GM18870 (cell line): ENCODE data around the gene ZYX.
"Not testable (repeated sequence)": the region's sequence is repeated elsewhere in the genome, so short reads cannot be mapped to it uniquely, and the experiment has no call there.

ENCODE experiments used
- ATAC-seq: cut with Tn5 transposase; IDR thresholded peaks from one replicate; pipeline ENCODE4 v1.9.1; 2021; ENCODE audit warnings: moderate library complexity; ENCODE audit not compliant: unreplicated experiment

The ZYX gene

DNA sequence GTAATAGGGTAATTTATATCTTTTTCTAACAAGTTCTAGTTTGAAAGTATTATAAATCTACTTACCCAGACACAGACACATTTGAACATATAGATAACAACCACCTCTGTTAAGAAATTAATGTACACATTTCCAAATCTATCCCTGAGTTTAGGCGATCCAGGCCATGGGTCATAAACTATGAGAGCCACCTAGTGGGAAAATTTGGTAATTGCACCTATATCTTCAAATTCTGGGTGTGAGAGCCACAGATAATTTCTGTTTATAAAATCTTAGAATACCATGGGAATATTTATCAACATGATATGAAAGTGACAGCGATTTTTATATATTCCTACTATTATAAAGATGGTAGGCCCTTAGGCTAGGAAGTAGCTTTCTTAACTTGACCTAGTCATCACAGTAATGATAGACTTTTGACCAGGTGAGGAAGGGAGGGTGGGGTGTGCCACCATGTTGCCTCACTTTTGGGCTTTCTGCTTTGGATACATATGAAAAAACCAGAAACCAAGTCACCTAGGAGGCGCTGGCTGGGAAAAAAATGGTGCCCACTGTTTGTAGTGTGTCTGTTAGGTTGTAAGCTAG lies 35.5 kb downstream of the ZYX start:
- no peak for ATAC-seq

DNA sequence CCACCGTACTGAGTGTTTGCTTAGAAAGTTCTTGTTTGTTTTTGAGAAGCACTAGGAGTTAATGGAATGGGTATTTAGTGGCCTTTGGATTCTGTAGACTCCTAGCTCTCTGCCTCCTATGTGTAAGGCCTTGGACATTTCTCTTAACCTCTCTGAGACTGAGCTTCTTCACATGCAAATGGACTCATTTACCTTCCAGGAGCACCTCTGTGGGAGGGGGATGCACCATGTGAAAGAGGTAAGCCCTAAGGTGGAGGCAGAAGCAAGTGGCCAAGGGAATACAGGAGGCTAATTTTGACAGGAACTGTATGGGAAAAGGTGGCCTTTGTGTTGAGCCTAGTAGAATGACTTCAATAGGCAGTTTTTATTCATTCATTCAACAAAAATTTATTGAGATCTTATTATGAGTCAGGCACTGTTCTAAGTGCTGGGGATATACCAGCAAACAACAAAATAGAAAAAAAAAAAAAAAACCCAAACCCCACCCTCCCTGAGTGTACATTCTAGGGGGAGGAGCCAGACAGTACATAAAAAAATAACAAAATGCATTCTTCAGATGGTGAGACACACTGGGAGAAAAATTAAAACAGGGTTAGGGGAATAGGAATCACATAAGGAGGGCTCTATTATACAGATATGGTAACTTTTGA lies 36.7 kb downstream of the ZYX start:
- ATAC-seq: no peak

GRCh38 chr7:143418681-143419458 lies 37.7 kb downstream of the ZYX start:
- no peak for ATAC-seq

DNA sequence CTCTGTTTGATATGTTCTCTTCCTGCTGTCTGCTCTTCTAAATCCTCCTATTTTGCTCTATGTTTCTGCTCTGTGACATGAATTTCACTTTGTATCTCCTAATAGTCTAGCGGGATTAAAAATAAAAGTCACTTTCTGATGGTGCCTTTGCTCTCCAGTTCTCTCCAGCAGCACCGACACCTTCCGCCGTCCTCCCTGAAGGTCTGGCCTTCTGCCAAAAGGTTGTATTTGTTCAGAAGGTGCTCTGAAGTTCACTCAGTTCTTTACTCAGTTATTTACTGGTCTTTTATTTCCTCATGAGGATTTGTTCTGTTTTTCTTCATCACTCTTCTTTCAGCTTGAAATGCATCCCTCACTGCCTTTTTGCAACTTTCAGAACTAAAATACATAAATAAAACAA lies 38.7 kb downstream of the ZYX start:
- ATAC-seq: no peak

DNA sequence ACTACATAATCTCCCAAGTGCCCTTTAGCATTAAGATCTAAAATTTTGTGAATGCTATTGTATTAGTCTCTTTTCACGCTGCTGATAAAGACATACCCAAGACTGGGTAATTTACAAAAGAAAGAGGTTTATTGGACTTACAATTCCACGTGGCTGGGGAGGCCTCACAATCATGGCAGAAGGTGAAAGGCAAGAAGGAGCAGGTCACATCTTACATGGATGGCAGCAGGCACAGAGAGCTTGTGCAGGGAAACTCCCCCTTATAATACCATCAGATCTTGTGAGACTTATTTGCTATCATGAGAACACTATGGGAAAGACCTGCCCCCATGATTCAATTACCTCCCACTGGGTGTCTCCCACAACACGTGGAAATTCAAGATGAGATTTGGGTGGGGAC lies 39.5 kb downstream of the ZYX start:
- ATAC-seq: not testable (repeated sequence)

GRCh38 chr7:143422033-143422432 lies 40.9 kb downstream of the ZYX start:
- ATAC-seq: no peak

GRCh38 chr7:143424476-143424875 lies 43.3 kb downstream of the ZYX start:
- ATAC-seq: not testable (repeated sequence)

DNA sequence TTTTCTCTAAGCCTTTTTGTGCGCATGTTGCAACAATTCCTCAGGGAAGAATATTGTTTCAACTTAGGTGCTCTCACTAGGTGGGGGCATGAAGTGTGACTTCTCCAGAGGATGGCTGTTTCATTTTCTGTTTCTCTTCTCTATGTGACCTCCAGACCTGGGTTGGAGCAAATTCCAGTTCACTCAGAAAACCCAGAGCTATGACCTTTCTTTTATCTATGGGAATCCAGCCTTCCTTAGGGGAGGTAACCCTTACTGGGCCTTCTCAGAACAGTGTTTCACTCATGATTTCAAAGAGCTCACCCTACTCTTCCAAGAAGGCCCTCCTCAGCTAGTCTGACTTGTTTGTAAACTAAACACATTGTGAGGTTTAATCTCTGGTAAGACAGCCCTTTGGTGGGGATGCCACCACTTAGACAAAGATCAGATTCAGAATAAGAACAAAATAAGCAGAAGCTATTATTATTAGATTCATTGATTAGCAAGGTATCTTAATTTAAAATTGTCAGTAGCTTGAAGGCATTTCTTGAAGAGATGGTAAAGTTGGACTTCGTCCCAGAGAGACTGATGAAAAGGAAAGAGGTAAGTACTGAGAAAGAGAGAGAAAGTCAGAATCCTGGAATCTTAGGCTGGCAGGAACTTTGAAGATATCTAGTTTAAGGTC lies 45.5 kb downstream of the ZYX start:
- ATAC-seq: no peak

DNA sequence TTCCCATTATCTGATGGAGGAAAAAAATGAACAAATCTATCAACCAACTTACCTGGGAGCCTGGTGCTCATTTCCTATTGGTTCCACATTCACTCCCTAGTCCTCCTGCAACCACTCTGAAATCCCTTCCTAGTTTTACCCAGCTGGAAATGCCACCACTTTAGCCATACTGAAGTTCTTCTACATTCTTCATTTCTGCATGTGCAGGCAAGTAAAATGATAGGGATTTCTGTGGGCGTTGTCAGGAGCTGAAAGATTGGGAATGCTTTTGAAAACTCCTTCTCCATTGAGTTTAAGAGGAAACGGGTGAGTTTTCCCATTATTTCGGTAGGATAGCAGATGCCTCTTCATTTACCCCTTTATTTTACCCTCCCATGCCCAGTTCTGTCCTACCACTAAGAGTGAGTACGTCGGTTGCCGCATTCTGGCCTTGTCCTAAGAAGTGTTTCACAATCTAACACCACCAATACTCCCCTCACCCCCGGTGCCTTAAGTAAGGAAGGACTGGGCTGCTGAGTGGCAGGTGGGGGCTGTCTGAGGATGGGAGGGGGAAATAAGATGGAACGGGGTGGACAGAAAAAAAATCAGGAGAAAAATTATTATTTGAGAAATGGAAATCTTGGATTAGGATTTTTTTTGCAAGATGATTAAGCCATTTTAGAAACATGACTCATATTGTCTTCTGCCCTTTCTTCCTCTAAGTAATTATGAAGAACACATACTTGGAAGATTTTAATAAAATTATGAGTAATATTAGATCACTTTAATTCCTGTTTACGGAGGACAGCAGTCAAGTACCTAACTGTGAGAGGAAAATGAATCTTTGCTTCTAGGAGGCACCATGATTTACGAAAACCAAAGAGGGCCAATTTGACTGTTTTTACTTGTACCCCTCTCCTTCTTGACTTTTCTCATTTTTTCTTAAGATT lies 48.9 kb downstream of the ZYX start:
- no peak for ATAC-seq

- ATAC-seq: no peak
These were observed 50.0 kb downstream of the ZYX start for GRCh38 chr7:143431109-143431508.

DNA sequence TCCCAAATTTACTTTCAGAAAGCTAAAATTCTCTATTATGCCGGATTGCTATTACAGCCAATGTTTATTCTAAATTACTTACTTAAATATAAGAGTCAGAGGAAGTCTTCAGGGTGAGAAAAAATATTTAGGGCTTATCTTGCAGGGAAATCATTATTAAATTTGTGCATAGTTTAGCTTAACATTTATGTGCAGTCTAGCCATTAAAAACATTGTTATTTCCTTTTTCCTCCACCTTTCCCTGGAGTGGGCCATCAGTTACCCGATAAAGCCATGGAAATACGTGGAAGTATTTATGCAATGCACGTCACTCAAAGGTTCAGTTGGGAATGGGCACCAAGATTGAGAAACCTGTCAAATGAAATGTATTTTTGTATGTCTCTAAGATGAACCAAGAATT lies 52.6 kb downstream of the ZYX start:
- no peak for ATAC-seq

- ATAC-seq: no peak
These were observed 53.5 kb downstream of the ZYX start for GRCh38 chr7:143434660-143435059.

DNA sequence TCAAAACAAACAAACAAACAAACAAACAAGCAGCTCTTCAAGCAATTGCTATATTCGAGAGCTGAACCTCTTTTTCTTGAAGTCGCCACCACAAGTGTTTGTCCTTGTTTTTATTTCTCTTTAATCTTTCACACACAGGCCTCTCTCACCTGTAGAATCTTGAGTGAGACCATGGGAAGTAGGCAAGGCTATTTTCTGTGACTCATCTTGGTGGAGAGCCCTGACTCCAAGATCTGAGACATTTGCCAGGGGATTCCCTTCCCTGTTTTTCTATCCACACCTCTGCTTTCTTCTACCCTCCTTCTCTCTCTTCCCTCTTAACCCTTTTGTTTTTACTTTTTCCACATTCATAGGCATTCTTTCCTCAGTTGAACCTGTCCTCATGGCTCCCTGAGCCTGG lies 54.1 kb downstream of the ZYX start:
- no peak for ATAC-seq

DNA sequence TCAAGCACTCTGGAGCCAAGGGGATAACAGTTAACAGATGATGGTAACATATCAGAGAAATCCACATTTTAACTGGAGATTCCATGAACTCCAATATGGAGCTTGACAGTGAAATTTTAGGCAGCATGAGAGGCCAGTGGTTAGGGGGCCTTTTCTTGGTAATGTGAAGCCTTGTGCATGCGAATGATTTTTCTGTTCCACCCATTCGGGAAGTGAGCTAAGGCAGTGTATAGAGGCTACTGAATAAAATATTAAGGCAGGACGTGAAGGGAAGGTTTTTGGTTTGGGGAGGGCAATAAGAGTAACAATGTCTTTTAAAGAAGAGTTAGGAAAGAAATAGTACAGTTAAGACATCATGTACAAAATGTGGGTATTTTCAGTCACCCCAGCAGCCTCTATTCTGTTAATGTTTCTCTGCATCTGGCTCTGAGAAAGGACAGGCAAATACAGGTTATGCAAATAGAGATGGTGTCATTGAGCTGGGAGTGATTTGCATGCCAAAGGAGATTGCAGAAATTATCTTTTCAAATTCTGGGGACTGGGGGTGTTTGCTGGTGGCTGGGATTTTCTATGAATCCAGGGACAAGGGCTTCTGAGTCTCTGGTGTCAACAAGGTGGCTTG lies 55.3 kb downstream of the ZYX start:
- ATAC-seq: peak; percentile 90

DNA sequence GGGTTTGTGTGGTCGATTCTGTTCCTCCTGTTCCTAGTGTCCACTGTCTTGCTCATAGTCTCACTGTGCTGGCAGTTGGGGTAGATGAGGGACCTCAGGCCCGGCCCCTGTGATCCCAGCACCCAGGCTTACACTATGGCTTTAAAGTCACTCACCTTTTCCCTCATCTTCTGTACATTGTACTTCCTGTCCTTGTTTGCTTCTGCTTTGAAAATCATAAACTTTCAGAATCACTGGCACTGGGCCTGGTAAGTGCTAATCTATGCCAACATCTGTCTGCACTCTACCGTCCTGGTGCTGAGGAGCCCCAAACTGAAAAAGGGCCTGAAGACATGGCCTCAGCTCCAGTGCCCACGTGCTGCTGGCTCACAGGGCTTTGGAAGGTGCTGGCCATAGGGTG lies 56.4 kb downstream of the ZYX start:
- ATAC-seq: peak; percentile 37

GRCh38 chr7:143439866-143440265 lies 58.7 kb downstream of the ZYX start:
- no peak for ATAC-seq
